ENCODE results near the gene TMEM238. TPM values are rescaled to one million over a fixed set of nuclear protein-coding genes. Genes with fewer than 3 reads are reported as not detected.
A peak's percentile ranks its signal among the peaks of the same experiment; 100 is the strongest.

The TMEM238 gene
- polyA plus RNA-seq, 1 of the 3 experiments (the other 2 are of a cell fraction) = 0.12 TPM

GRCh38 chr19:55345101-55345817, 38.8 kb downstream of the TMEM238 start (continued):
- no peak for TF ChIP-seq USF2 (IDR thresholded peaks at IDR 0.05; ENCODE audit: borderline replicate concordance, low read depth, low read length)
- no peak for TF ChIP-seq SIN3A (IDR thresholded peaks at IDR 0.05; ENCODE audit: borderline replicate concordance, low read depth, low read length)
- TF ChIP-seq NFIC (IDR thresholded peaks at IDR 0.05; ENCODE audit: borderline replicate concordance) = no peak
- no peak for TF ChIP-seq NRF1 (IDR thresholded peaks at IDR 0.05; ENCODE audit: low read depth, low read length)
- no peak for TF ChIP-seq FOSL2 (IDR thresholded peaks at IDR 0.05; ENCODE audit: borderline replicate concordance, low read depth)
- TF ChIP-seq MEF2A (IDR thresholded peaks at IDR 0.05; ENCODE audit: borderline replicate concordance, low read depth) = no peak
- TF ChIP-seq EZH2phosphoT487 (IDR thresholded peaks at IDR 0.05; ENCODE audit: borderline replicate concordance, low read depth) = no peak

- peak; percentile 91 for DNase-seq
- H3K36me3 ChIP-seq (replicated peaks in 1 of 2; ENCODE audit: control insufficient read depth in 1 of 2, insufficient read depth in 2 of 2, low read length in 1 of 2) = peaks cover 0 to 4% of the 10 kb centered on the region in 2 experiments
- no peaks in the 10 kb centered on the region for H3K27me3 ChIP-seq (ENCODE audit: insufficient read depth)
- TF ChIP-seq CHD2 (IDR thresholded peaks at IDR 0.05; ENCODE audit: low read length, partially characterized antibody) (peak; percentile 30), EP300 (IDR thresholded peaks at IDR 0.05; ENCODE audit: borderline replicate concordance in 1 of 2, low read depth in 1 of 2, low read length in 1 of 2) (peak in 1 of 2 experiments; percentile 59; a peak in 1 of 4 replicates), CTCF (IDR thresholded peaks at IDR 0.05) (0 out of 2 replicates have a peak, but pooled peaks have one; percentile 10), TEAD4 (IDR thresholded peaks at IDR 0.05; ENCODE audit: borderline replicate concordance, insufficient read depth) (no peak), RAD21 (IDR thresholded peaks at IDR 0.05; ENCODE audit: low read length) (peak; percentile 50), SMC3 (IDR thresholded peaks at IDR 0.05; ENCODE audit: low read depth, low read length) (peak; percentile 20; the same call in 1 of the 2 replicates), EZH2phosphoT487 (IDR thresholded peaks at IDR 0.05; ENCODE audit: borderline replicate concordance, low read depth) (no peak)
- peaks cover 6% of the 10 kb centered on the region for H3F3A ChIP-seq (replicated peaks; ENCODE audit: insufficient read depth)
- ChIA-PET POLR2A (interaction anchor here (1.1 kb wide), 1 partner anchor 63 kb away, joined by 5 read pairs; the partner anchor contains the start of gene UBE2S), CTCF (interaction anchor here (0.6 to 1.0 kb wide), 6 partner anchors 9 to 288 kb away, joined by 3 read pairs; no protein-coding TSS in a partner anchor)
- H3K27ac ChIP-seq (ENCODE audit: low read depth in 2 of 2, low read length in 1 of 2) = peak overlapping the region in 1 of 2 experiments; percentile 85; a peak in 2 of 4 replicates
- H2AFZ ChIP-seq (ENCODE audit: low read depth) = no peak overlapping the region
- WGBS (ENCODE audit: low lambda C conversion rate) = 67% methylated on average over 6 of the region's 9 CpGs
- no peaks in the 10 kb centered on the region for H3K9me3 ChIP-seq
- H3K4me1 ChIP-seq (ENCODE audit: control insufficient read depth in 1 of 2, insufficient read depth in 2 of 2, low read depth in 1 of 2, low read length in 1 of 2) = peaks cover 0 to 38% of the 10 kb centered on the region in 2 experiments; a peak in 1 of 4 replicates
- no peak overlapping the region for H3K9ac ChIP-seq
- H3K4me2 ChIP-seq = 0 out of 2 replicates have a peak overlapping the region, but pooled peaks have one; percentile 2
- no peak overlapping the region for H3K4me3 ChIP-seq (ENCODE audit: low read depth in 2 of 2, low read length in 1 of 2)
- H4K20me1 ChIP-seq (ENCODE audit: insufficient read depth) = no peaks in the 10 kb centered on the region
- H3K79me2 ChIP-seq (ENCODE audit: insufficient read depth) = peaks cover 9% of the 10 kb centered on the region; the same call in 1 of the 2 replicates
- no peaks in the 10 kb centered on the region for H3K9me2 ChIP-seq
These were observed 39.6 kb downstream of the TMEM238 start for GRCh38 chr19:55344444-55344843.
